HG02571 (cell line): ENCODE data around the gene GNAO1.
"Not testable (repeated sequence)": the region's sequence is repeated elsewhere in the genome, so short reads cannot be mapped to it uniquely, and the experiment has no call there.

Experiments
- ATAC-seq: cut with Tn5 transposase; IDR thresholded peaks from one replicate; pipeline ENCODE4 v1.9.1; 2021; ENCODE audit warnings: mild to moderate bottlenecking, moderate library complexity; ENCODE audit not compliant: unreplicated experiment

The GNAO1 gene

GRCh38 chr16:56379044-56379443 lies 187.8 kb downstream of the GNAO1 start:
- ATAC-seq, result not testable (repeated sequence)

GRCh38 chr16:56380778-56381485 lies 189.6 kb downstream of the GNAO1 start:
- not testable (repeated sequence) for ATAC-seq

GRCh38 chr16:56382459-56382858 lies 191.2 kb downstream of the GNAO1 start:
- ATAC-seq, result no peak

GRCh38 chr16:56382901-56383355 lies 191.6 kb downstream of the GNAO1 start:
- no peak for ATAC-seq

GRCh38 chr16:56384074-56384721 lies 192.9 kb downstream of the GNAO1 start:
- no peak for ATAC-seq

- ATAC-seq, result no peak
Observed at GRCh38 chr16:56387396-56387795, 196.1 kb downstream of the GNAO1 start.

GRCh38 chr16:56388209-56388608 lies 196.9 kb downstream of the GNAO1 start:
- no peak for ATAC-seq

GRCh38 chr16:56389554-56389953 lies 198.3 kb downstream of the GNAO1 start:
- no peak for ATAC-seq

GRCh38 chr16:56396724-56397123 lies 205.4 kb downstream of the GNAO1 start:
- not testable (repeated sequence) for ATAC-seq

GRCh38 chr16:56399047-56399446 lies 207.8 kb downstream of the GNAO1 start:
- ATAC-seq, result no peak

- ATAC-seq, result no peak
Observed at GRCh38 chr16:56399486-56399885, 208.2 kb downstream of the GNAO1 start.

GRCh38 chr16:56400458-56400857 lies 209.2 kb downstream of the GNAO1 start:
- no peak for ATAC-seq

GRCh38 chr16:56401482-56401881 lies 210.2 kb downstream of the GNAO1 start:
- ATAC-seq, result no peak

- ATAC-seq, result no peak
Observed at GRCh38 chr16:56405977-56406672, 214.8 kb downstream of the GNAO1 start.
